ENCODE results near the gene DESI1.
"Not testable (repeated sequence)": the region's sequence is repeated elsewhere in the genome, so short reads cannot be mapped to it uniquely, and the experiment has no call there.

Gene DESI1

DNA sequence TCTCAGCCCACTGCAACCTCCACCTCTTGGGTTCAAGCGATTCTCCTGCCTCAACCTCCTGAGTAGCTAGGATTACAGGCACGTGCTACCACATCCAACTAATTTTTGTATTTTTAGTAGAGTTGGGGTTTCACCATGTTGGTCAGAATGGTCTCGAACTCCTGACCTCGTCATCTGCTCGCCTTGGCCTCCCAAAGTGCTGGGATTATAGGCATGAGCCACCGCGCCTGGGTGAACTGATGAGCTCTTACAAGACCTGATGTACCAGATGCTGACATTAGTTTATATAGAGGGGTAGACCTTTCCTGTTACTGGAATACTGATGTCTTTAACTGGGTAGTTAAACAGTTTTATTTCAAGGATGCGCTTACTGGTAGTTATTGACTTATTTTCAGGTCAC is 13.8 kb upstream of the DESI1 start:
- DNase-seq (ENCODE audit: low read depth in 2 of 2): not testable (repeated sequence)

DNA sequence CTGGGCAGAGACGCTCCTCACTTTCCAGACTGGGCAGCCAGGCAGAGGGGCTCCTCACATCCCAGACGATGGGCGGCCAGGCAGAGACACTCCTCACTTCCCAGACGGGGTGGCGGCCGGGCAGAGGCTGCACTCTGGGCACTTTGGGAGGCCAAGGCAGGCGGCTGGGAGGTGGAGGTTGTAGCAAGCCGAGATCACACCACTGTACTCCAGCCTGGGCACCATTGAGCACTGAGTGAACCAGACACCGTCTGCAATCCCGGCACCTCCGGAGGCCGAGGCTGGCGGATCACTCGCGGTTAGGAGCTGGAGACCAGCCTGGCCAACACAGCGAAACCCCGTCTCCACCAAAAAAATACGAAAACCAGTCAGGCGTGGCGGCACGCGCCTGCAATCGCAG is 10.8 kb upstream of the DESI1 start:
- not testable (repeated sequence) for DNase-seq (ENCODE audit: low read depth in 2 of 2)

DNA sequence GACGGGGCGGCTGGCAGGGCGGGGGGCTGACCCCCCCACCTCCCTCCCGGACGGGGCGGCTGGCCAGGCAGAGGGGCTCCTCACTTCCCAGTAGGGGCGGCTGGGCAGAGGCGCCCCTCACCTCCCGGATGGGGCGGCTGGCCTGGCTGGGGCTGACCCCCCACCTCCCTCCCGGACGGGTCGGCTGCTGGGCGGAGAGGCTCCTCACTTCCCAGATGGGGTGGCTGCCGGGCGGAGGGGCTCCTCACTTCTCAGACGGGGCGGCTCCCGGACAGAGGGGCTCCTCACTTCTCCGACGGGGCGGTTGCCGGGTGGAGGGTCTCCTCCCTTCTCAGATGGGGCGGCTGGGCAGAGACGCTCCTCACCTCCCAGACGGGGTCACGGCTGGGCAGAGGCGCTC is 10.3 kb upstream of the DESI1 start:
- DNase-seq (ENCODE audit: low read depth in 2 of 2): not testable (repeated sequence)

DNA sequence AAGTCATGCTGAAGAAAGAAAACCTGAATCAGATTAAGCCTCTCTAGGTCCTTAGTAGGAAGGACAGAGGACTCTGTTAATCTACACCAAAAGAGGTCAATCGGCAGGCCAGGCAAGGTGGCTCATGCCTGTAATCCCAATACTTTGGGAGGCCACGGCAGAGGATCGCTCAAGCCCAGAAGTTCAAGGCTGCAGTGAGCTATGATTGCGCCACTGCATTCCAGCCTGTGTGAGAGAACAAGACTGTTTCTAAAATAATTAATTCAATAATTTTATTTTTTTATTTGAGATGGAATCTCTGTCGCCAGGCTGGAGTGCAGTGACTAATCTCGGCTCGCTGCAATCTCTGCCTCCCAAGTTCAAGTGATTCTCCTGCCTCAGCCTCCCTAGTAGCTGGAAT is 4.7 kb upstream of the DESI1 start:
- DNase-seq (ENCODE audit: low read depth in 2 of 2): no peak

DNA sequence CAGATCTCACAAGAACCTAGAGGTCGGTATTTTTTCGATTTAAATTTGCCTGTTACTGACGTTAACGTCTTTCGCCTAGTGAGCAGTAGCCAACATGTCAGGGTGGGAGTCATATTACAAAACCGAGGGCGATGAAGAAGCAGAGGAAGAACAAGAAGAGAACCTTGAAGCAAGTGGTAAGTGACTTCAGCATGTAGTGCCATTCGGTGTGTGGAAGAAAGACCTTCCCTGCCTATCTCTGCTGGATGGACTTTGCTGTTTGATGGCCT is 1.0 kb upstream of the DESI1 start:
- no peak for DNase-seq (ENCODE audit: low read depth in 2 of 2)

DNA sequence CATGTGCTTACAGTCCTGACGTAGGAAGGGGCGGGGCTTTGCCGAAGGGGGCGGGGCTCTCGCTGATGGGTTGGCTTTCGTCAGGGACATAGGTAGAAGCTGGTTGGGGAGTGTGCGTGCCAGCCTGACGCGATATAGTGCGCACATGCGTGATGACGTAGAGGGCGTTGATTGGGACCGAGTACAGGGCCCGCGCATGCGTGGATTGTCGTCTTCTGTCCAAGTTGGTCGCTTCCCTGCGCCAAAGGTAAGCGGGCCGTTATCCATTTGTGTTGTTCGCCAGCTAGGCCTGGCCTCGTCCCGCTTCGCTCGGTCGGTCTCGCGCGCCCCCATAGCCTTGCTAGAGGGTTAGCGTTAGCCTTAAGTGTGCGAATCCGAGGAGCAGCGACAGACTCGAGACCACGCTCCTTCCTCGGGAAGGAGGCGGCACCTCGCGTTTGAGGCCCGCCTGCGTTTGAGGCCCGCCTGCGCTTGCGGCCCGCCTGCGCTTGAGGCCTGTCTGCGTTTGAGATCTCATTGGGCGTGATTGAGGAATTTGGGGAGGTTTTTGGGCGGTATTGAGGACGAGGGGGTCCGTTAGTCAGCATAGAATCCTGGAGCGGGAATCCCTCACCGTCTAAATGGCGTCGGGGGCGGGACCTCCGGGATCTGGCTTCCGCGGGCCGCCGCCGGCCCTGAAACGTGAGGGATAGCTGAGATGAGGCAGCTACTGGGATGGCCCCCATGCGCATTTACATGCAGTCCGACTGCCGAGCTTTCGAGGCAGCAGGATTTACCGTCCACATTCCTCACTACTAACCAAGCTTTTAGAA is 462 bp upstream of the DESI1 start, which contains the start of gene XRCC6:
Gene XRCC6, plus strand, starts transcription at position 197 of the 812 bp plus-strand sequence. CDS start 710 bp downstream, outside the sequence.
- peak; percentile 98 for DNase-seq (ENCODE audit: low read depth in 2 of 2)

DNA sequence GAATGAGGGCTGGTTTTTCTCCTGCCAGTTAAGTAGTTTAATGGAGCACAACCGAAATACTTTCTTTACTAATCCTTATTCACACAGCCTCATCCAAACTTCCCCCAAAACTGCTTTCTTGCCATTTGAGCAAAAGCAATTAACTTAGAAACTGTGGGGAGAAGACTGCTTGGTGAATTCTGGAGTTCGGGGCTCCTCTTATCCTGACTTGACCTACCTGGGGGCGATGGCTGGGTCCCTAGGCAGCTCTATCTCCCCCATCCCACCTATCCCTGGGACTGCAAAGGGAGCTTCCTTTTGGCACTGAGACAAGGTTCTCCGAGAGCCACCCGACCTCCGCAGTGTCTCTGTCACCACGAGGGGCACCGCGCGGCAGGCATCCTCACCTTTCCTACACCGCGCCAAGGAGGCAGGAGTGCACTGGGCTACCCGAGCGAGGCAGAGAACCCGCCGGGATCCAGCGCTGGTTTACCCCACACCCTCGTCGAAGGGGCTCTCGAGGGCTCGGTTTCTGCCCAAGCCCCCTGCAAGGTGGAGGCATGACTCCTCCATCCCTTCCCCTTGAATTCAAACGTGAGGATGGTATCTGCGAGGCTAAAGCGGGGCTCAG is 759 bp downstream of the DESI1 start:
- DNase-seq (ENCODE audit: low read depth in 2 of 2): no peak

DNA sequence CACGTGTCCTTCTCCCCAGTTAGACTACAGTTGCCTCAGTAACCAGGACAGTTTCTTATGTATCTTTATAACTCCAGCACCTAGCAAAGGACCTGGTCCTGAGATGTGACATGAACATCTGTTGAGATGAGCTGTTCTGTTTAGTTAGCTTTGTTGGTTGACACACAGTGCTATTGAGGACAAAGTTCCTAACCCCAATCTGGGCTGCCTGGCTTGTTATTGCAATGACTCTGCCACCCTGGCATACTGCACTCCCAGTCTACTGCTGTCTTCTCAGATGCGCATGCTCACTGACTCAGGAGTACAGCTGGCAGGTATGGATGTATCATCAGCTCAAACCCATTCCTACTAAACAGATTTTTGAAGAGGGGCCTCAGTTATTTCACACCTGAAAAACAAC is 7.4 kb downstream of the DESI1 start:
- DNase-seq (ENCODE audit: low read depth in 2 of 2): no peak

DNA sequence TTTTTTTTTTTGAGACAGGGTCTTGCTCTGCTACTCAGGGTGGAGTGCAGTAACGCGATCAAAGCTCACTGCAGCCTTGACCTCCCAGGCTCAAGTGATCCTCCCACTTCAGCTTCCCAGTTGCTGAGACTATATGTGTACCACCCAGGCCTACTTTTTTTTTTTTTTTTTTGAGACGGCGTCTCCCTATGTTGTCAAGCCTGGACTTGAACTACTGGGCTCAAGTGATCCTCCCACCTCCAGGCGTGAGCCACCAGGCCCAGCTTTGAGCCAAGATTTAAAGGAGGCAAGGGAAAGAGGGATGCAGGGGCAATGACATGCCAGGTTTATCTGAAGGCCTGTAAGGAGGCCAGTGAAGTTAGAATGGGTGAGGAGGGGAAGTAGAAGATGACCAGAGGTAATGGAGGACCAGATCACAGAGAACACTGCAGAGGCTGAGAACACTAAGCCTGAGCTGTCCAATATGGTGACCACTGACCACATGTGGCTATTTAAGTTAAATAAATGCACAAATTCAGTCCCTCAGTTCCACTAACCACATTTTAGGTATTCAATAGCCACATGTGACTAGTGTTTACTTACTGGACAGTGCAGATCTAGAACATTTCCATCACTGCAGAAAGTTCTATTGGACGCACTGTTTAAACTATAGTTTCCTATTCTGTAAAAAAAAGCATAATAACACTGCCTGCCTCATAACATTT is 8.1 kb downstream of the DESI1 start:
- no peak for DNase-seq (ENCODE audit: low read depth in 2 of 2)

DNA sequence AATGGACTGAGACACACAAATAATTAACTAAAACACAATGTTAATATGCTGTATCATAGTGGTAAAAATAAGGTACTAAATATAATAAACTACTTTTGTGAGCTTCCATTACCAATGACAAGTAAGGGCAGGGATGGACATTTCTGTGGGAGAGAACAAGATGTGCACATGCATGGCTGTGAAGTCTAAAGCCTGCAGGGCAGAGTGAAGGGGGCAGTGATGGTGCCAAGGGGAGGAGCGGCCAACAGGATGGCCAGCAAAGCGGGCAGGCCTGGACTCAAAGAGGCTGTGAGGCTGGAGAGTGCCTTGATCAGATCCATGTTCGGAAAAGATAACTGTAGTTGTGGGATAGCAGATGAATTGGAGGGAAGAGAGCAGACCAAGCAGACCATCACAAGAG is 12.5 kb downstream of the DESI1 start:
- DNase-seq (ENCODE audit: low read depth in 2 of 2): no peak

DNA sequence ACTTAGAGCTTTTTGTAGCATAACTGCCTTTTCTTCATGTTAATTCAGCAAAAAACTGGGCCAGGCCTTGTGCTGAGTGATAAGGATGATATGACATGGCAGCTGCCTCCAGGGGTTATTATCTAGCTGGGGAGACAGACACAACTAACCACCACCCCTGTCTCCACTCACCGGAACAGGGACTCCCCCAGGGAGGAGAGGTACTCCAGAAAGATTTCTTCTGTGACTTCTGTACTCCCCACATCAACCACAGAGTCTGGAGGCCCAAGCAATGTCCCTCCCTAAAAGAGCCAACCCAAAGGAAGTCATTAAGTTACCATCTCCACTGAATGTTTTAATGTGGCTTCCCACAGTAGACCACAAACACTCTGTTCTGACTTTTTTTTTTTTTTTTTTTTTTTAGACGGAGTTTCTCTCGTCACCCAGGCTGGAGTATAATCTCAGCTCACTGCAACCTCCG is 16.9 kb downstream of the DESI1 start:
- no peak for DNase-seq (ENCODE audit: low read depth in 2 of 2)

DNA sequence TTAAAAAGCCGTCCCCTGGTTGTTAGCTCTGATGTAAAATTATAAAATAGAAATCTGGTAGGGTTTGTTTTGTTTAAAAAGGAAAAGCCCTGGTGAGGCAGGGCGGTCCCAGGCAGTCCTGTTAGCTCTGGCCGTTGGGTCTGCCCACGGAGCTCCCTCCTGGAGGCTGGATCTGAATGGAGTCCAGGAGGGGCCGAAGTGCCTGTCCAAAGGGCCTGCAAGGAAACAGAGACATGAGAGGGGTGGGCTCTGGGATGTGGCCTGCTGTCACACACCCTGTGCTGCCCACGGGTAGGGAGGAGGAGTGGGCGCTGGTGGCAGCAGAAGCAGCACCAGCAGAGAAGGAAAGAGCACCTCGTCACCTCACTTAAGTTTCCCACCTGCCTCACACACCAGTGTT is 19.9 kb downstream of the DESI1 start:
- DNase-seq (ENCODE audit: low read depth in 2 of 2): no peak

DNA sequence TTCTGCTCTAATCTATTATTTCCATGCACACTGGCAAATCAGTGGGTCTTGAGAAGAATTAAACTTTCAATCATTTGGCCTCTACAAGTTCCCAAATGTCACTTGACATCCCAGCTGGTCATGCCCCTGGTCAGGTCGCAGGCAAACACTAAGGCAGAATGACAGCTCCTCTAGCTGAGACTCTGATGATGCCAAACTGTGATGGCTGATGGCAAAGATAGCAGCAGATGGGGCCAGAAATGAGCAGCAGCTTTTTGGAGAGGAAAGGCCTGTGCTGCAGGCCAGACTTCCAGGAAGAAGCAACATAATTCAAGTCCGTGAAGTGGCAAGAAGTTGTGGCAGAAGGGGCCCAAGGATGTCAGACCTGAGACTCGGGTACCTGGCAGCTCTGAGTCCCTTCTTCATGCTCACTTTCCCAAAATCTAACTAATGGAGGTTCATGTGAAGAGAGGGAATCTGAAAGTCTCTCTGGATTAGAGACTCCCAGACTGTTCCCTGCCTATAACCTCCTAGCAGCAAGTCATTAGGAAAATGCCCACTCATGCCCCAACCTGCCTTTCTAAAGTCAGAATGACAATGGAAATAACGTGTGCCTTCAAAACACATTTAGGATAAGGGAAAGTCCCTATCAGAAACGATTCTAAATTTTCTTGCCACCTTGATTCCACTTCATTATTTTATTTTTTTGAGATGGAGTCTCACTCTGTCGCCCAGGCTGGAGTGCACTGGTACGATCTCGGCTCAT is 21.8 kb downstream of the DESI1 start:
- no peak for DNase-seq (ENCODE audit: low read depth in 2 of 2)

DNA sequence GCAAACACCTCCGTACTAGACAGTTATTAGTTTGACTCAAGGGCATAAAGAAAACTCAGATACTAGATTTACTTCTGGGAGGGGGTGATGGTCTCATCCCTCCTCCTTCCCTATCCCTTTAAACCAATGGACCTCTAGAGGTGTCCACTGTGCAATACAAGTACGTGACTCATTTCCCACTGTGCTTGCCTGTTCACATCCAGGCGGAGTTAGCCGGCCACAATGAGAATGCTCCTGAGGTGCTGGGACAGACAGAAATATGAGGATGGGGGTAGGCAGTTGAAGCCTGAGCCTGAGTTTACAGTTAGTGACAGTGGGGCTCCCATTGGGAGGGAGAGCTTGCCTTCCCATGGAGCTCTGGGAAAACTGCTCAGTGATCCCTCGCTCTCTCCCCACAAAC is 22.8 kb downstream of the DESI1 start:
- DNase-seq (ENCODE audit: low read depth in 2 of 2): peak; percentile 26 to 33

DNA sequence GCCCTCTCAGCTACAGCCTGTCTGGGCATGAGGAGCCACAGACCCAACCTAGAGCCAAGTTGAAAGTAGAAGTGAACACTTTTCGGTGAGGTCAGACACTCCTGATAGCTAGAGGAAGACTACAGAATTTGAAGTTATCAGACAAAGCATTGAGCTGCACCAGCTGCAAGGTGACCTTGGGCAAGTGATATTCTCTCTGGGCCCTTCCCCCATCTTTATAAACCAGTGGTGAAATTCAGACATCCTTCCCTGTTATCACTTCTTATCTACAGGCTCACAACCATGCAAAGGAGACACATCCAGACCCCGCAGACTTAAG is 23.2 kb downstream of the DESI1 start:
- no peak for DNase-seq (ENCODE audit: low read depth in 2 of 2)

DNA sequence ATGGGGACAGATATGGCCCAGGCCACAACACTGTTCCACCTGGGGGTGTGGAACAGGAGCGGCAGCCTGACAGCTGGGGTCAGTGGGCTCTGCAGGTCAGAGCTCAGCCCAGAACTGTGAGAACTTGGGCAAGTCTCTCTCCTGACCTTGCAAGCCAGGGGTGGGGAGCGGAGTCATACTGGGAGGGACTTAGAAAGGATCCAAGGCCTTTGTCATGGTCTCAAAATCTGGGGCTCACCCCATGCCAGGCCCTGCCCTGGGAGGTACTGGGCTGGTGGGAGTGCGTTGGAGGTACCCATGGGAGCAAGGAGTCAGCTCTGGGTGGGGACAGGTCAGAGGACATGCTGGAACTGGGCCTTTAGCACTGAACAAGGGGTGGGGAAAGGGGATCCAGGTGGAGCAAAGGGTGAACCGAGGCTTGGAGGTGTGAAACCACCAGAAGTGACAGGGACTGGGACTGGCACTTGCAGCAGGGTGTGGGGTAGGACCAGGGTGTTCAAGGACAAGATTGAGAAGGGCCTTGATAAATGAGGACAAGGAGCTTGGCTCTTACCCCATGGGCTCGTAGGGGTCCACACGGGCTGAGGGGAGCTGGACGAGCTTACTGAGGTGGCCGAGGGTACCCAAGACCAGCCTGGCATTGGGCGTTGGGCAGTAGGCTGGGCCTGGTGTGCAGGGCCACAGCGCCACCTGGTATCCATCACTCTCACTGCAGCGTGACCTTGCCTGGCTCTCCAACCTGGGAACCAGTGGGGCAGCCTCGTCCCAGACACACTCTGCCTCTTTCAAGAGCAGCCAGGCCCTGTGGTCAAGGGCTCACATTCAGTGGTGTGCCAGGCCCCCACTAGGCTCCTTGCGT is 23.8 kb downstream of the DESI1 start:
- DNase-seq (ENCODE audit: low read depth in 2 of 2): no peak

DNA sequence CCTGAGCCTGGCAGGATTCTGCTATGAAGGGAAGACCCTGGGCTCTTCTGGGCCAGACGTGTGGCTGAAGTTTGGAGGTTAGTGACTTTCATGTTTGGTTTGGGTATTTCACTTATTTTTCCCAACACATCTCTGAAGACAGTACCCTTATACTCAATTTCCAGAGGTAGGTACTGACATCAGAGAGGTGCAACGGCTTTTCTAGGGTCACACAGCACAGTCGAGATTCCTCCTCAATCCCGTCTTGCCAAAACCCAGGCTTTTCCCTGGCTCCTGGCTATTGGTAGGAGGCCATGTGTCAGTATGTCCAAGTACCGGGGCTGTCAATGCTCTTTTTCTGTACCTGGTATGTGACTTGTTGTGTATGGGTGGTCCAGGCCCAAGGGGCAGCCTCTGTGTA is 25.1 kb downstream of the DESI1 start:
- no peak for DNase-seq (ENCODE audit: low read depth in 2 of 2)

DNA sequence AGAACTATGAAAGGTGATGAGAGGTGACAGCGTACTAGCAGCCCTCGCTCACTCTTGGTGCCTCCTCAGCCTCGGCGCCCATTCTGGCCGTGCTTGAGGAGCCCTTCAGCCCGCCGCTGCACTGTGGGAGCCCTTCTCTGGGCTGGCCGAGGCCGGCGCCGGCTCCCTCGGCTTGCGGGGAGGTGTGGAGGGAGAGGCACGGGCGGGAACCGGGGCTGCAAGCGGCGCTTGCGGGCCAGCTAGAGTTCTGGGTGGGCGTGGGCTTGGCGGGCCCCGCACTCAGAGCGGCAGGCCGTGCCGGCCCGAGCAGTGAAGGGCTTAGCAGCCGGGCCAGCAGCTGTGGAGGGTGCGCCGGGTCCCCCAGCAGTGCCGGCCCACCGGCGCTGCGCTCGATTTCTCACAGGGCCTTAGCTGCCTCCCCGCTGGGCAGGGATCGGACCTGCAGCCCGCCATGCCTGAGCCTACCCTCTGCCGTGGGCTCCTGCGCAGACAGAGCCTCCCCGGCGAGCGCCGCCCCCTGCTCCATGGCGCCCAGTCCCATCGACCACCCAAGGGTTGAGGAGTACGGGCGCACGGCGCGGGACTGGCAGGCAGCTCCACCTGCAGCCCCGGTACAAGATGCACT is 27.4 kb downstream of the DESI1 start:
- not testable (repeated sequence) for DNase-seq (ENCODE audit: low read depth in 2 of 2)

DNA sequence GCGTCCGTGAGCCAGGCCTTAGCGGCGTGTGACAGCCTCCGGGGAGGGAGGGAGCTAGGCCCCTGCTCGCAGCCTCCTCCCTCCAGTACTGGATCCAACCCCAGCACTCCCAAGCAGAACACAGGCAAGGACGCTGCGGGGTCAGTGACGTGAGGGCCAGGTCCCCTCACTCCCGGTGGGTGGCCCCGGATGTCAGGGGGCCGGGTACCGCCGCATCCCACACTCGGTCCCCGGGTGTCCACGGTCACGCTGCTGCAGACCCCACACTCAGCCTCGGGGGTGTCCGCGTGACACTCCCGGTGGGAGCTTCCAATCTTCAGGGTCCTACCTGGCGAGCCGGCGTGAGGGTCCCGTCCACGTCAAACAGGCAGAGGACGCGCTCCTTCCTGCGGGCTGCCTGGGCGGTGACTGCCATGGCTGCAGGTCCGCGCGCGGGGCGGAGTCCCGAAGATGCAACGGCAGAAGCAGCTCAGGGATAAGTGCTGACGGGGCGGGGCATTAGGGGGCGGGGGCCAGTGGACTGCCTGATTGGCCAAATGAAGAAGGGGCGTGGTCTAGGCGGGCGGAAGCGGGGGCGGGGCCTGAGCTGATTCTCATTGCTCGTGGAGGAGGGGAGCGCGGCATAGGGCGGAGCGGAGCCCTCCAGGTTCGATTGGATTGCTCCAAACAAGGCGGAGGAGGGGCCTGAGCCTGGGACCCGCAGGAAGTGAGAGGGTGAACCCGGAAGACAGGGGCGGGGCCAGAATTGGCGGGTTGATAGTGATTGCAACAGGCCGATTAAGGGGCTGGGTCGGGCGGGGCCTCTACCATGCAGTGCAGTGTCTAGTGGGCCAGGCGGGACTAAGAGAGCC is 31.2 kb downstream of the DESI1 start, which contains the start of gene PMM1:
Gene PMM1, minus strand, starts transcription at position 450 of the 851 bp plus-strand sequence. Its CDS starts 35 bp downstream, at position 415.
- peak; percentile 99 for DNase-seq (ENCODE audit: low read depth in 2 of 2)

DNA sequence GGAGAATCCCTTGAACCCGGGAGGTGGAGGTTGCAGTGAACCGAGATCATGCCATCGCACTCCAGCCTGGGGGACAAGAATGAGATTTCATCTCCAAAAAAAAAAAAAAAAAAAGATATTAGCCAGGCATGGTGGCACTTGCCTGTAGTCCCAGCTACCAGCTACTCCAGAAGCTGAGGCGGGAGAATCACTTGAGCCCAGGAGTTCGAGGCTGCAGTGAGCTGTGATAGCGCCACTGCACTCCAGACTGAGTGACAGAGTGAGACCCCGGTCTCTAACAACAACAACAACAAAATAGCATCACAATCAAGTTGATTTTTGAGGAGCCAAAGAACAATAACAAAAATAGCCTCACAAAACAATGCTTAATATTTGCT is 33.5 kb downstream of the DESI1 start:
- DNase-seq (ENCODE audit: low read depth in 2 of 2): no peak
